Fibroblast of lung (primary cell): Measurements from ENCODE around the gene MYH9.

Experiments
- CTCF ChIP-seq, 2 donors: IDR thresholded peaks in 1 of 2; conservative IDR thresholded peaks in 1 of 2; 1 replicate in 1 of 2; 2 replicates in 1 of 2; pipeline ENCODE4 v1.5.1; 2011 to 2012; ENCODE audit warnings: low read length in 2 of 2, control low read depth in 1 of 2, inconsistent platforms in 1 of 2, low read depth in 1 of 2, mild to moderate bottlenecking in 1 of 2
- EZH2 ChIP-seq: IDR thresholded peaks from 2 replicates; pipeline ENCODE4 v1.5.1; 2012; ENCODE audit warnings: low read length, control low read depth, mild to moderate bottlenecking; ENCODE audit errors: missing control alignments

- no peak for TF ChIP-seq CTCF (conservative IDR thresholded peaks at IDR 0.05 in 1 of 2, IDR thresholded peaks at IDR 0.05 in 1 of 2; ENCODE audit: low read depth in 1 of 2, low read length in 2 of 2)
- no peak for TF ChIP-seq EZH2
Observed at GRCh38 chr22:36323855-36324331, 63.9 kb downstream of the MYH9 start.
